ENCODE measurements around the gene TMEM167A.
A peak's percentile ranks its signal among the peaks of the same experiment; 100 is the strongest.

The TMEM167A gene

Small RNAs within 50 kb of the gene (small RNA-seq; reads per million reads assigned to genes)
- gene SCARNA18 (ENCODE audit: low read depth), result 13.2 reads per million, percentile 82 among the genes with 10 or more reads in this experiment

Measured in mesenchymal stem cell (in vitro differentiated cells and primary cell).